PC-3 (cell line): ENCODE measurements around the gene CLDN2. TPM values are rescaled to one million over a fixed set of nuclear protein-coding genes. Genes with fewer than 3 reads are reported as not detected.

Experiments
- ATAC-seq: fragments of 200-7000 bp; cut with Tn5 transposase; 2 replicates; pipeline ENCODE4 v1.9.1; 2020; ENCODE audit warnings: mild to moderate bottlenecking, moderate library complexity
- BruUV-seq: library from RNA; stranded (reverse); fragments of 400-500 nt; replicated peaks from 2 replicates; lab custom pipeline; 2021; lab: Mats Ljungman, UMichigan
- CTCF ChIA-PET: fragments of 300-600 bp; sonication (Branson Sonifier 250); formaldehyde crosslinking; loops from one replicate; lab custom pipeline; 2022; ENCODE audit warnings: antibody characterized with exemption; lab: Charles Lee
- POLR2A ChIA-PET: fragments of 300-600 bp; sonication (Branson Sonifier 250); formaldehyde crosslinking; loops from one replicate; lab custom pipeline; 2022; ENCODE audit warnings: antibody characterized with exemption; ENCODE audit not compliant: unreplicated experiment; lab: Charles Lee
- DNase-seq: peaks from one replicate; pipeline ENCODE4 v3.0.0-alpha.2; 2015
- H2AFZ ChIP-seq: fragments of 300-600 bp; sonication (generic); 2 replicates; pipeline ENCODE4 v1.6.0; 2016; ENCODE audit warnings: antibody characterized with exemption, low read length
- H3F3A ChIP-seq: fragments of 300-600 bp; sonication (generic); one replicate; pipeline ENCODE4 v1.6.0; 2017; ENCODE audit warnings: antibody characterized with exemption, low read length, control low read depth, mild to moderate bottlenecking; ENCODE audit not compliant: unreplicated experiment
- H3K27ac ChIP-seq: fragments of 300-600 bp; sonication (generic); 2 replicates; pipeline ENCODE4 v1.5.1; 2016; ENCODE audit warnings: mild to moderate bottlenecking, low read length
- H3K27me3 ChIP-seq: fragments of 300-600 bp; sonication (generic); 2 replicates; pipeline ENCODE4 v1.6.1; 2016; ENCODE audit warnings: low read length, mixed read lengths
- H3K36me3 ChIP-seq: fragments of 300-600 bp; sonication (generic); 2 replicates; pipeline ENCODE4 v1.6.1; 2016; ENCODE audit warnings: low read depth, mixed run types, low read length, mixed read lengths
- H3K4me1 ChIP-seq: fragments of 300-600 bp; sonication (generic); 2 replicates; pipeline ENCODE4 v1.5.1; 2016; ENCODE audit warnings: low read length; ENCODE audit not compliant: insufficient read depth
- H3K4me2 ChIP-seq: fragments of 300-600 bp; sonication (generic); 2 replicates; pipeline ENCODE4 v1.6.0; 2016; ENCODE audit warnings: low read length
- H3K4me3 ChIP-seq: fragments of 300-600 bp; sonication (generic); 2 replicates; pipeline ENCODE4 v1.5.1; 2016; ENCODE audit warnings: mild to moderate bottlenecking, low read length, mixed read lengths
- H3K79me2 ChIP-seq: fragments of 300-600 bp; sonication (generic); 2 replicates; pipeline ENCODE4 v1.6.1; 2017; ENCODE audit warnings: low read length, mixed read lengths
- H3K9ac ChIP-seq: fragments of 300-600 bp; sonication (generic); 2 replicates; pipeline ENCODE4 v1.6.0; 2016; ENCODE audit warnings: mild to moderate bottlenecking, low read length
- H3K9me2 ChIP-seq: fragments of 300-600 bp; sonication (generic); replicated peaks from 2 replicates; pipeline ENCODE4 v1.6.1; 2016; ENCODE audit warnings: mixed run types, low read length, mixed read lengths
- H3K9me3 ChIP-seq: fragments of 300-600 bp; sonication (generic); 2 replicates; pipeline ENCODE4 v1.6.1; 2016; ENCODE audit warnings: low read length, mixed read lengths
- H4K20me1 ChIP-seq: fragments of 300-600 bp; sonication (generic); 2 replicates; pipeline ENCODE4 v1.6.1; 2016; ENCODE audit warnings: low read length, mixed read lengths
- CTCF ChIP-seq: fragments of 300-600 bp; sonication (generic); conservative IDR thresholded peaks from 2 replicates; pipeline ENCODE4 v1.5.1; 2017; ENCODE audit warnings: antibody characterized with exemption, low read depth, mild to moderate bottlenecking, low read length
- EZH2 ChIP-seq: fragments of 300-600 bp; sonication (generic); IDR thresholded peaks from one replicate; pipeline ENCODE4 v1.6.1; 2017; ENCODE audit warnings: antibody characterized with exemption, mild to moderate bottlenecking, low read length; ENCODE audit not compliant: unreplicated experiment
- EZH2phosphoT487 ChIP-seq: fragments of 300-600 bp; sonication (generic); IDR thresholded peaks from 2 replicates; pipeline ENCODE4 v1.6.1; 2018; ENCODE audit warnings: mild to moderate bottlenecking, antibody characterized with exemption, low read length, borderline replicate concordance
- intact Hi-C: fragments of 100-400 bp; cut with micrococcal nuclease; formaldehyde crosslinking; loops from 2 replicates; pipeline ENCODE4 v1.9.0; 2023
- total RNA-seq: library from RNA; depleted of rRNA; stranded (reverse); fragments of >200 nt; gene quantifications from 2 replicates; pipeline ENCODE4 v1.2.3, GENCODE V29; 2014

The CLDN2 gene
- total RNA-seq, 1 experiment from 2014 or later: not detected

GRCh38 chrX:106950381-106950780 is 30.2 kb downstream of the CLDN2 start:
- ChIA-PET CTCF (no interaction called here), POLR2A (interaction anchor here (0.6 kb wide), 1 partner anchor 59 kb away, joined by 4 read pairs; no protein-coding TSS in a partner anchor)
- ATAC-seq: no peak
- H3K9ac ChIP-seq: no peak overlapping the region
- no peak overlapping the region for H3K4me2 ChIP-seq
- H3K9me2 ChIP-seq: no peaks in the 10 kb centered on the region
- BruUV-seq: no TSS peak
- TF ChIP-seq EZH2: no peak
- TF ChIP-seq EZH2phosphoT487: no peak
- no peak for TF ChIP-seq CTCF
- no peaks in the 10 kb centered on the region for H3K36me3 ChIP-seq
- H2AFZ ChIP-seq: no peak overlapping the region
- intact Hi-C loops: no loop called here
- no peaks in the 10 kb centered on the region for H3K9me3 ChIP-seq
- H3K27ac ChIP-seq: peak overlapping the region; percentile 78; the same call in 1 of the 2 replicates
- peaks cover 62% of the 10 kb centered on the region for H3K4me1 ChIP-seq
- H4K20me1 ChIP-seq: no peaks in the 10 kb centered on the region
- H3K79me2 ChIP-seq: no peaks in the 10 kb centered on the region
- no peaks in the 10 kb centered on the region for H3K27me3 ChIP-seq
- H3F3A ChIP-seq: peaks cover 6% of the 10 kb centered on the region
- H3K4me3 ChIP-seq: no peak overlapping the region
- no peak for DNase-seq

- no peak overlapping the region for H3K27ac ChIP-seq
- H3K4me1 ChIP-seq: peaks cover 69% of the 10 kb centered on the region
- no peaks in the 10 kb centered on the region for H3K9me2 ChIP-seq
- H3K4me2 ChIP-seq: no peak overlapping the region
- no peak overlapping the region for H3K9ac ChIP-seq
- no peak for ATAC-seq
- no peaks in the 10 kb centered on the region for H3K27me3 ChIP-seq
- ChIA-PET CTCF (no interaction called here), POLR2A (no interaction called here)
- H3K36me3 ChIP-seq: no peaks in the 10 kb centered on the region
- no peak overlapping the region for H2AFZ ChIP-seq
- no peak for DNase-seq
- H3K9me3 ChIP-seq: no peaks in the 10 kb centered on the region
- H3K4me3 ChIP-seq: no peak overlapping the region
- peaks cover 7% of the 10 kb centered on the region for H3F3A ChIP-seq
- BruUV-seq: no TSS peak
- TF ChIP-seq CTCF: no peak
- no peaks in the 10 kb centered on the region for H3K79me2 ChIP-seq
- intact Hi-C loops: no loop called here
- no peaks in the 10 kb centered on the region for H4K20me1 ChIP-seq
These were observed 31.0 kb downstream of the CLDN2 start for GRCh38 chrX:106951230-106951629.

DNA sequence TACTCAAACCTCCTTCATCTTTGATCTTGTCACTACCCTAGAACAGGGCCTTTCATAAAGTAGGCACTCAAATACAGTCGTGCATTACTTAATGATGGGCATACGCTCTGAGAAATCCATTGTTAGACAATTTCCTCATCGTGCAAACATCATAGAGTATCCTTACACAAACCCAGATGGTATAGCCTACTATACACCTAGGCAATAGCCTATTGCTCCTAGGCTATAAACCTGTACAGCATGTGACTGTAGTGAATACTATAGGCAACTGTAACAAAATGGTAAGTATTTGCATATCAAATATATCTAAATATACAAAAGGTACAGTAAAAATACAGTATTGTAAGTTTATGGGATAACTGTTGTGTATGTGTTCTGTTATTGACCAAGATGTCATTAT is 31.9 kb downstream of the CLDN2 start:
- no peaks in the 10 kb centered on the region for H3K79me2 ChIP-seq
- no peak for DNase-seq
- peaks cover 7% of the 10 kb centered on the region for H3F3A ChIP-seq
- no peaks in the 10 kb centered on the region for H3K9me3 ChIP-seq
- TF ChIP-seq EZH2 (no peak), CTCF (no peak), EZH2phosphoT487 (no peak)
- no peak overlapping the region for H3K9ac ChIP-seq
- intact Hi-C loops: no loop called here
- no peak overlapping the region for H2AFZ ChIP-seq
- no peaks in the 10 kb centered on the region for H3K27me3 ChIP-seq
- H4K20me1 ChIP-seq: no peaks in the 10 kb centered on the region
- no peak for ATAC-seq
- no peak overlapping the region for H3K4me2 ChIP-seq
- no peak overlapping the region for H3K4me3 ChIP-seq
- POLR2A ChIA-PET: no interaction called here
- H3K27ac ChIP-seq: no peak overlapping the region
- CTCF ChIA-PET: no interaction called here
- H3K4me1 ChIP-seq: peaks cover 64% of the 10 kb centered on the region
- BruUV-seq: no TSS peak
- H3K36me3 ChIP-seq: no peaks in the 10 kb centered on the region
- H3K9me2 ChIP-seq: no peaks in the 10 kb centered on the region
